ENCODE results near the gene POLR3GL.

POLR3GL gene

DNA sequence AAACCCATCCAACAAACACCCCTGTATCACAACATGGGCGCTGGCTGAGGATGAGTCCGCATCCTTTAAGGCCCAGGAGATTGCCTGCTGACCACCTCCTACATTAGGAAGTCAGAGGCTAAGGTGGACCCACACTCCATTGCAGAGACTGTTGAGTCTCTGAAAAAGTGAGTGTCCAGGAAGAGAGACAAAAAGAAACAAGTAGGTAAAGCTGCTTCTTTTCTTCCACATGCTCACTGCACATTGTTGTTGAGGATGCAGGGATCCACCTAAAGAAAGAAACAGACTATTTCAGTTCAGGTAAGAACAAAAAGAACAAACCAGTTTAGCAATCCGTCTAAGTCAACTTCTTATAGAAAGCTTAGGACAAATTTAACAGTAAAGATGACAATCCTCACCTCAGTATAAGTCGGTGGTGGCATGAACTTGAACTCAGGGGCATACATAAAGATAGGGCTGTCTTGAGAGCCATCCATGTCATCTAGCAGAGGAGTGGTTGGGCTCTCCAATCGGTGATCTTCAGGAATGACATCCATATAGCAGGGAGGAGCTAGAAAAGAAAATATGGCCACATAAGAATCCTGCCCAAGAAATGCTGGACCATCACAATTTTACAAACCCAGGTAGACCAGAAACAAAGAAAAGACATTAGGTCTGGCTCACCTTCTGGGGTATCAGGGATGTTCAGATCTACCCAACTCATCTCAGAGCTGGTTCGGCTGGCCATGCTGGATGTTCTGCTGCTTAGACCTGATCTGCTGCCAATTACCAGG, 29.3 kb downstream of the POLR3GL start:
- Histone ChIP-seq H3K27ac (ENCODE audit: low read length) (peak overlapping the region; percentile 98), H3K27me3 (ENCODE audit: control insufficient read depth in 1 of 2, insufficient read depth in 2 of 2, low read length in 2 of 2) (no peaks in the 10 kb centered on the region), H3K4me1 (ENCODE audit: control insufficient read depth, insufficient read depth, low read length) (peaks cover 23% of the 10 kb centered on the region), H3K36me3 (ENCODE audit: control insufficient read depth in 2 of 2, insufficient read depth in 2 of 2, low read length in 2 of 2) (peaks cover 27 to 40% of the 10 kb centered on the region in 2 donors), H3K9me3 (ENCODE audit: control insufficient read depth in 2 of 2, low read length in 2 of 2) (no peaks in the 10 kb centered on the region), H3K9ac (ENCODE audit: low read length in 2 of 2) (peak overlapping the region; percentile 99 to 100), H3K4me3 (ENCODE audit: low read length in 2 of 2) (peak overlapping the region; percentile 92 to 99)

DNA sequence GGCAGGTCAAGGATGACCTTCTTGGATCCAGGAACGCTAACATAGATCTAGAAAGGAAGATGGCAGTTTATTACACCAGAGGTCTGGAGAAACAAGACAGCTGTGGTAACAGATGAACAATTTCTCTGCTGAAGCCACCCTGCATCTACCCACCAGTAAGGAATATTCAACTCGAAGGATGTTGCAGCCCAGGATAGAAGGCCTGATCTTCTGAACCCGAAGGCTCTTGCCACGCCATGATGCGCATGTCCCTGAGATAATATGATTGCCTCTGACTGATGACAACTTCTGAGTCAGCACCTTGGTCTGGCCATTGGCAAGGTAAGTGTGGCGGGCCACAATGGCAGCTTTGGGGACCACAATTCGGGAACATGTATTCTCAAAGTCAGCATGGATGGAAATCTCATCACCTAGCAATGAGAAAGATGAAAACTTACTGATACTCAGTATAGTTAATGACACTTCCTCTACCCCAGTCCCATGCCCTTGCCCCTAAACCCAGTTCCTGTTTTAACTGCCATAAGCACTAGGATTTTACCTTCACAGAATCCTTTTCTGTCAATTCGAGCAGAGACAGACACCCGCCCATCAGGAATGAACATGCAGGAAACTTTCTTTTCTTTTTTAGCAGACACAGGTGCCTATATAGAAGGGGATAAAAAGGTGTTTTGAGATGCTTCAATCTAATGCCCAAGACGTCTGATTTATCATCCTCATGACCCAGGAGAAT, 30.1 kb downstream of the POLR3GL start:
- Histone ChIP-seq H3K27me3 (ENCODE audit: control insufficient read depth in 1 of 2, insufficient read depth in 2 of 2, low read length in 2 of 2) (no peaks in the 10 kb centered on the region), H3K9ac (ENCODE audit: low read length in 2 of 2) (peak overlapping the region; percentile 99 to 100), H3K4me3 (ENCODE audit: low read length in 2 of 2) (peak overlapping the region; percentile 92 to 99), H3K27ac (ENCODE audit: low read length) (peak overlapping the region; percentile 98), H3K36me3 (ENCODE audit: control insufficient read depth in 2 of 2, insufficient read depth in 2 of 2, low read length in 2 of 2) (peaks cover 27 to 40% of the 10 kb centered on the region in 2 donors), H3K4me1 (ENCODE audit: control insufficient read depth, insufficient read depth, low read length) (peaks cover 30% of the 10 kb centered on the region), H3K9me3 (ENCODE audit: control insufficient read depth in 2 of 2, low read length in 2 of 2) (no peaks in the 10 kb centered on the region)

DNA sequence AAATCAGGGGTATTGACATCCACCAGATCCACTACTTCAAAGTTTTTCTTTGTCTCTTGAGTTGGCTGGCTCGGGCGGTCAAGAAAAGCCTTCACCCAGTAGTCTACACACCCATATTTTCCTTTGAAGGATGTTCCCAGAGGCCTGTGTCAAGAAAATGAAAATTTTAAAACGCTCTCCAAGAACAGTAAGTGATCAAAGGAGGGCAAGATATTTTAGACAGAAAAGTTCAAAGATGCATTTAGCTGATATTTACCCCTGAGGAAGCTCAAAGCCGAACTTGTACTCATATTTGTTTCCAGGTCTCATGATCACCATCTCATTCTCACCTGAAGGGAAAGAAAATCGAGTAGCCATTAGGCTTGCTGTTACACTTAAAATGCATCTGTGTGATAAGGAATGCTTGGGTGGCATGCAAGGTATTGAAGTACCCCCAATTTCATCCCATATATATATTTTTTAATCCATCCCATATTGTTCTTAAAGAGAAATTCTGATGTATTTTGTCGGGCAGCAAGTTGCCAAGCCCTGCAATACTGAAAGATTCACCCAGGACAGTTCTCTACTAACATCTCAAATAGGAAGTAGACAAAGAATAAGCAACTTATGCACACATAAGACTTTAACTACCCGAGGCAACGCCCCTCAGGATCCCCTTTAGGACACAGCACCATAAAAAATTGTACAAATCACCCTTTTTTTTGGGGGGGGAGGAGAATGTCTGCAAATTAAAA, 30.8 kb downstream of the POLR3GL start:
- peak overlapping the region; percentile 92 to 99 for H3K4me3 ChIP-seq (ENCODE audit: low read length in 2 of 2)
- H3K27me3 ChIP-seq (ENCODE audit: control insufficient read depth in 1 of 2, insufficient read depth in 2 of 2, low read length in 2 of 2), result no peaks in the 10 kb centered on the region
- no peaks in the 10 kb centered on the region for H3K9me3 ChIP-seq (ENCODE audit: control insufficient read depth in 2 of 2, low read length in 2 of 2)
- peak overlapping the region; percentile 99 to 100 for H3K9ac ChIP-seq (ENCODE audit: low read length in 2 of 2)
- peaks cover 36% of the 10 kb centered on the region for H3K4me1 ChIP-seq (ENCODE audit: control insufficient read depth, insufficient read depth, low read length)
- H3K27ac ChIP-seq (ENCODE audit: low read length), result peak overlapping the region; percentile 98
- peaks cover 27 to 40% of the 10 kb centered on the region in 2 donors for H3K36me3 ChIP-seq (ENCODE audit: control insufficient read depth in 2 of 2, insufficient read depth in 2 of 2, low read length in 2 of 2)

DNA sequence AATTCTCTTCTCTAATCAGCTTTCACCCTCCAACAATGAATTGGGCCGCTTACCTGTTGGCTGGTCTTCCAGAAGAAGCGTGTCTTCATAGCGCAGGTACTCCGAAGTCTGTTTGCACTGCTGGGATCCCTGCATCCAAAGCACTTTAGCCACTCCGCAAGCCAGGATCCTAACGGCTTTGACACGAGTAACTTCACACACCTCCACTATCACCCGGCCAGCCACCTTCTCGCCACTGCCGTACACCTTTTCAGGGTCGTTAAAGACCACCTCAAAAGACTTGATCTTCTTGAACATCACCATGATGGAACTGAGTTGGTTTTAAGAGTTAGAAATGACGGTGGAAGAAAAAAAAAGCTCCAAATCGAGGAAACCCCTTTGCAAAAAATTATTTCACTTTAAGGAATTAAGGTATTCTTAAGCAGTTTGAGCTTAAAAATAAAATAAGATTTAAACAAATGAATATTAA, 31.5 kb downstream of the POLR3GL start:
- peaks cover 36% of the 10 kb centered on the region for H3K4me1 ChIP-seq (ENCODE audit: control insufficient read depth, insufficient read depth, low read length)
- peak overlapping the region; percentile 98 for H3K27ac ChIP-seq (ENCODE audit: low read length)
- no peaks in the 10 kb centered on the region for H3K9me3 ChIP-seq (ENCODE audit: control insufficient read depth in 2 of 2, low read length in 2 of 2)
- peaks cover 27 to 40% of the 10 kb centered on the region in 2 donors for H3K36me3 ChIP-seq (ENCODE audit: control insufficient read depth in 2 of 2, insufficient read depth in 2 of 2, low read length in 2 of 2)
- H3K9ac ChIP-seq (ENCODE audit: low read length in 2 of 2), result peak overlapping the region; percentile 99 to 100
- no peaks in the 10 kb centered on the region for H3K27me3 ChIP-seq (ENCODE audit: control insufficient read depth in 1 of 2, insufficient read depth in 2 of 2, low read length in 2 of 2)
- H3K4me3 ChIP-seq (ENCODE audit: low read length in 2 of 2), result peak overlapping the region; percentile 92 to 99

GRCh38 chr1:145996433-145997015, 32.0 kb downstream of the POLR3GL start, which contains the start of gene TXNIP:
TXNIP (minus strand) TSS chr1:145996579; CDS start chr1:145996266, 313 bp downstream.
- H3K9me3 ChIP-seq (ENCODE audit: control insufficient read depth in 2 of 2, low read length in 2 of 2), result no peaks in the 10 kb centered on the region
- H3K9ac ChIP-seq (ENCODE audit: low read length in 2 of 2), result peak within 1 kb of the TSS; percentile 99 to 100
- H3K4me3 ChIP-seq (ENCODE audit: low read length in 2 of 2), result peak within 1 kb of the TSS; percentile 92 to 99
- peak within 1 kb of the TSS; percentile 98 for H3K27ac ChIP-seq (ENCODE audit: low read length)
- peaks cover 36% of the 10 kb centered on the region for H3K4me1 ChIP-seq (ENCODE audit: control insufficient read depth, insufficient read depth, low read length)
- H3K27me3 ChIP-seq (ENCODE audit: control insufficient read depth in 1 of 2, insufficient read depth in 2 of 2, low read length in 2 of 2), result no peaks in the 10 kb centered on the region
- peaks cover 27 to 40% of the 10 kb centered on the region in 2 donors for H3K36me3 ChIP-seq (ENCODE audit: control insufficient read depth in 2 of 2, insufficient read depth in 2 of 2, low read length in 2 of 2)

DNA sequence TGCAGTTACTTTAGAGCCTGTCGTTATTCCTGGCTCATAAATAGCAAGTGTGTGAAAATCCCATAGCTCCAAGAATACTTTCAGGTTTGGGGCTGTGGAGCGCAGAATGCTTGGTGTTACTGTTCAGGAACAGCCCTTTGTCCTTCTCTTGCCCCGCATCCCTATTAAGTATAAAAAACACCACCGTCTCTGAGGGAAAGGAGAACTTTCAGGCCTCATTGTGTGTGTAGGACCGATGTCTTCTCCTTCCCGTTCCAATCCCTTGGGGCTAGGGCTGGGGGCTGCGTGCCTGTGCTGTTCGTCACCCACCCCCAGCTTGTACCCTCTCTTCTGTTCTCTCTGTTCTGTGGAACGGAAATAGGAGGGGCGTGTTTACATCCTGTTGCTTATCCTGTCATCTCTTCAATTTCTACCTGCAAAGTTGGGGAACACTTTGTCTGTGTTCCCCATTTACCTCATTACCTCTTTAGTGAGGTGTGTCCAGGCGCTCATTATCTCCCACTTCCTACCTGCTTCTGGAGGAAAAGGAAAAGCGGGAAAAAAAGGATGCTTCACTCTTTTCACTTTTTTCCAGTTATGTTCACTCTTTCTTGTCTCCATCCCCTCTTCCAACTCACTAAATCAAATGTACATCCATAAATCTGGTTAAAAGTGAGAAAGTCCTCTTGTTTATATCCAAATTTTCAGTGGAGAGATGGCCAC, 32.7 kb downstream of the POLR3GL start:
- Histone ChIP-seq H3K9me3 (ENCODE audit: control insufficient read depth in 2 of 2, low read length in 2 of 2) (no peaks in the 10 kb centered on the region), H3K27ac (ENCODE audit: low read length) (peak overlapping the region; percentile 98), H3K27me3 (ENCODE audit: control insufficient read depth in 1 of 2, insufficient read depth in 2 of 2, low read length in 2 of 2) (no peaks in the 10 kb centered on the region), H3K4me3 (ENCODE audit: low read length in 2 of 2) (peak overlapping the region; percentile 74 to 99), H3K4me1 (ENCODE audit: control insufficient read depth, insufficient read depth, low read length) (peaks cover 36% of the 10 kb centered on the region), H3K9ac (ENCODE audit: low read length in 2 of 2) (peak overlapping the region; percentile 90 to 98), H3K36me3 (ENCODE audit: control insufficient read depth in 2 of 2, insufficient read depth in 2 of 2, low read length in 2 of 2) (peaks cover 27 to 38% of the 10 kb centered on the region in 2 donors)

DNA sequence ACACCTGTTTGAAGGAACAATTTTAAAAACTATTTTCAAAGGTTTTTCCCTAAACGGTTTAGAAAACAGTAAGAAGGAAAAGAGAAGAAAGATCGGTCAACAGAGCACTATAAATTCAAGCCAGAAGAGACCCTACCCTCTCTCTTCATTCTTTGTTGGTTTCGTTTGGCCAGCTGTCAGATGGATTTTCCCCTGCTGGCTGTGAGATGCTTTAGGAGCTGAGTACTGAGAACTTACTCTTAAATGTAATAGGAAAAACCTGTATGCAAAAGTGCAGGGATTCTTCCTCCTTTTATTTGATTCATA, 33.2 kb downstream of the POLR3GL start:
- peak overlapping the region; percentile 98 for H3K27ac ChIP-seq (ENCODE audit: low read length)
- peak overlapping the region; percentile 90 to 98 for H3K9ac ChIP-seq (ENCODE audit: low read length in 2 of 2)

GRCh38 chr1:145999321-146000024, 35.0 kb downstream of the POLR3GL start:
- H3K9ac ChIP-seq (ENCODE audit: low read length in 2 of 2), result peak overlapping the region; percentile 43 to 54

More for the DNA sequence above, 33.2 kb downstream of the POLR3GL start:
- Histone ChIP-seq H3K4me3 (ENCODE audit: low read length in 2 of 2) (peak overlapping the region; percentile 74 to 99), H3K27me3 (ENCODE audit: control insufficient read depth in 1 of 2, insufficient read depth in 2 of 2, low read length in 2 of 2) (no peaks in the 10 kb centered on the region), H3K4me1 (ENCODE audit: control insufficient read depth, insufficient read depth, low read length) (peaks cover 31% of the 10 kb centered on the region), H3K36me3 (ENCODE audit: control insufficient read depth in 2 of 2, insufficient read depth in 2 of 2, low read length in 2 of 2) (peaks cover 23 to 33% of the 10 kb centered on the region in 2 donors), H3K9me3 (ENCODE audit: control insufficient read depth in 2 of 2, low read length in 2 of 2) (no peaks in the 10 kb centered on the region)

DNA sequence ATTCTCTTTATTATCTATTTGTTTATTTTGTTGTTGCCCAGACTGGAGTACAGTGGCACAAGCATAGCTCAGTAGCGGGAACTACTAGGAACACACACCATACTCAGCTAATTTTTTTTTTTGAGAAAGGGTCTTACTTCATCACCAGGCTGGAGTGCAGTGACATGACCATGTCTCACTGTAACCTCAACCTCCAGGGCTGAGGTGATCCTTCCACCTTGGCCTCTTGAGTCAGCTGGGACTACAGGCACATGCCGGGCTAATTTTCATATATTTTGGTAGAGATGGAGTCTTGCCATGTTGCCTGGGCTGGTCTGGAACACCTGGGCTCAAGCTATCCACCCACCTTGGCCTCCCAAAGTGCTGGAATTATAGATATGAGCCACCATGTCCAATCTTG, 37.2 kb downstream of the POLR3GL start:
- Histone ChIP-seq H3K9ac (ENCODE audit: low read length in 2 of 2) (no peak overlapping the region), H3K27ac (ENCODE audit: low read length) (no peak overlapping the region), H3K36me3 (ENCODE audit: control insufficient read depth in 2 of 2, insufficient read depth in 2 of 2, low read length in 2 of 2) (no peaks in the 10 kb centered on the region), H3K4me1 (ENCODE audit: control insufficient read depth, insufficient read depth, low read length) (peaks cover 32% of the 10 kb centered on the region), H3K9me3 (ENCODE audit: control insufficient read depth in 2 of 2, low read length in 2 of 2) (no peaks in the 10 kb centered on the region), H3K4me3 (ENCODE audit: low read length in 2 of 2) (no peak overlapping the region), H3K27me3 (ENCODE audit: control insufficient read depth in 1 of 2, insufficient read depth in 2 of 2, low read length in 2 of 2) (no peaks in the 10 kb centered on the region)

More at GRCh38 chr1:145999321-146000024, 35.0 kb downstream of the POLR3GL start:
- no peaks in the 10 kb centered on the region for H3K27me3 ChIP-seq (ENCODE audit: control insufficient read depth in 1 of 2, insufficient read depth in 2 of 2, low read length in 2 of 2)
- H3K9me3 ChIP-seq (ENCODE audit: control insufficient read depth in 2 of 2, low read length in 2 of 2), result no peaks in the 10 kb centered on the region
- peaks cover 29% of the 10 kb centered on the region for H3K4me1 ChIP-seq (ENCODE audit: control insufficient read depth, insufficient read depth, low read length)
- peaks cover 6 to 15% of the 10 kb centered on the region in 2 donors for H3K36me3 ChIP-seq (ENCODE audit: control insufficient read depth in 2 of 2, insufficient read depth in 2 of 2, low read length in 2 of 2)
- peak overlapping the region; percentile 98 for H3K27ac ChIP-seq (ENCODE audit: low read length)
- H3K4me3 ChIP-seq (ENCODE audit: low read length in 2 of 2), result peak overlapping the region; percentile 74 to 99
